HepG2 (cell line): ENCODE results near the gene CHCHD6. TPM values are rescaled to one million over a fixed set of nuclear protein-coding genes. Genes with fewer than 3 reads are reported as not detected.
A peak's percentile ranks its signal among the peaks of the same experiment; 100 is the strongest.

Experiments
- ATAC-seq: fragments of 200-7000 bp; cut with Tn5 transposase; 3 replicates; pipeline ENCODE4 v1.9.1; 2020; ENCODE audit warnings: mild to moderate bottlenecking, moderate library complexity
- BruUV-seq: library from RNA; stranded (reverse); fragments of 400-500 nt; replicated peaks from 2 replicates; lab custom pipeline; 2021; lab: Mats Ljungman, UMichigan
- CTCF ChIA-PET: fragments of 300-600 bp; formaldehyde crosslinking; extraction: SDS; loops from one replicate; lab custom pipeline; 2021; ENCODE audit warnings: low total read pairs, inconsistent platforms, low intra/inter-chr PET ratio; lab: Yijun Ruan, JAX
- POLR2A ChIA-PET: fragments of 350-600 bp; sonication (Branson Sonifier 250); formaldehyde crosslinking; loops from one replicate; lab custom pipeline; 2020; ENCODE audit warnings: antibody characterized with exemption, inconsistent platforms; lab: Yijun Ruan, JAX
- DNase-seq: peaks from one replicate; pipeline ENCODE4 v3.0.0-alpha.2; 2015; ENCODE audit warnings: low spot score
- FAIRE-seq: peaks from 3 replicates; lab custom pipeline; 2011; peaks lifted over from hg19 to GRCh38; lab: Jason Lieb, UNC
- H2AFZ ChIP-seq: one replicate; pipeline ENCODE4 v1.6.1; 2011; ENCODE audit warnings: low read length, inconsistent platforms
- H3K27ac ChIP-seq: fragments of 300-600 bp; 3 replicates; pipeline ENCODE4 v1.8.0; 2011; ENCODE audit warnings: mixed run types, mild to moderate bottlenecking, mixed read lengths, low read length, inconsistent platforms; ENCODE audit not compliant: insufficient read depth; ENCODE audit errors: extremely low read length
- H3K27me3 ChIP-seq, 2 experiments: fragments of 200-600 bp in 1 of 2; 2 replicates in 1 of 2; 3 replicates in 1 of 2; pipeline versions ENCODE4 v1.6.0 to v1.8.0; 2011; ENCODE audit warnings: low read length in 2 of 2, mild to moderate bottlenecking in 2 of 2, moderate library complexity in 2 of 2, inconsistent platforms in 1 of 2; ENCODE audit not compliant: insufficient read depth in 2 of 2, control insufficient read depth in 1 of 2
- H3K36me3 ChIP-seq, 2 experiments: fragments of 200-600 bp in 1 of 2; replicated peaks in 1 of 2; 2 replicates in 1 of 2; 3 replicates in 1 of 2; pipeline versions ENCODE4 v1.5.1 to v1.8.0; 2011; ENCODE audit warnings: low read length in 2 of 2, inconsistent platforms in 1 of 2; ENCODE audit not compliant: insufficient read depth in 2 of 2, control insufficient read depth in 1 of 2
- H3K4me1 ChIP-seq: 2 replicates; pipeline ENCODE4 v1.5.1; 2012; ENCODE audit warnings: low read length, inconsistent platforms; ENCODE audit not compliant: insufficient read depth
- H3K4me2 ChIP-seq: 2 replicates; pipeline ENCODE4 v1.6.0; 2011; ENCODE audit warnings: low read depth, low read length, inconsistent platforms
- H3K4me3 ChIP-seq, 3 experiments: fragments of 200-600 bp in 1 of 3; sonication (generic), shearing (Covaris generic) in 1 of 3; replicated peaks in 1 of 3; 2 replicates each; pipeline ENCODE4 v1.5.1; 2011 to 2016; ENCODE audit warnings: low read length in 3 of 3, inconsistent platforms in 2 of 3, low read depth in 2 of 3, mild to moderate bottlenecking in 2 of 3, control low read depth in 1 of 3, mixed read lengths in 1 of 3; ENCODE audit not compliant: insufficient read depth in 1 of 3
- H3K79me2 ChIP-seq: one replicate; pipeline ENCODE4 v1.6.1; 2011; ENCODE audit warnings: low read length, inconsistent platforms; ENCODE audit not compliant: insufficient read depth
- H3K9ac ChIP-seq: 2 replicates; pipeline ENCODE4 v1.6.0; 2011; ENCODE audit warnings: mild to moderate bottlenecking, low read depth, low read length, inconsistent platforms; ENCODE audit not compliant: insufficient read depth
- H3K9me3 ChIP-seq: 2 replicates; pipeline ENCODE4 v1.5.1; 2012; ENCODE audit warnings: mild to moderate bottlenecking, low read length
- H4K20me1 ChIP-seq: 2 replicates; pipeline ENCODE4 v1.6.0; 2011; ENCODE audit warnings: inconsistent platforms, mild to moderate bottlenecking, low read length, moderate library complexity; ENCODE audit not compliant: insufficient read depth
- ADNP ChIP-seq: sonication (generic); formaldehyde crosslinking; IDR thresholded peaks from 2 replicates; pipeline ENCODE4 v1.4.0; 2020; ENCODE audit warnings: missing genetic modification reagents
- GFI1 ChIP-seq: sonication (generic); formaldehyde crosslinking; IDR thresholded peaks from 2 replicates; pipeline ENCODE4 v1.5.0; 2020; ENCODE audit warnings: missing genetic modification reagents, mild to moderate bottlenecking, borderline replicate concordance
- IKZF5 ChIP-seq: IDR thresholded peaks from 2 replicates; pipeline ENCODE4 v1.6.1; 2018; ENCODE audit warnings: missing genetic modification reagents, mild to moderate bottlenecking, missing compliant biosample characterization
- SNAI1 ChIP-seq: sonication (generic); formaldehyde crosslinking; IDR thresholded peaks from 2 replicates; pipeline ENCODE4 v1.5.0; 2020; ENCODE audit warnings: mild to moderate bottlenecking, missing genetic modification reagents, borderline replicate concordance
- STAG1 ChIP-seq: sonication (generic); formaldehyde crosslinking; IDR thresholded peaks from 2 replicates; pipeline ENCODE4 v1.4.0; 2020; ENCODE audit warnings: missing genetic modification reagents
- TAF1 ChIP-seq: sonication (generic); formaldehyde crosslinking; IDR thresholded peaks from 2 replicates; pipeline ENCODE4 v1.4.0; 2020; ENCODE audit warnings: missing genetic modification reagents
- ZBTB7B ChIP-seq: sonication (generic); formaldehyde crosslinking; IDR thresholded peaks from 2 replicates; pipeline ENCODE4 v1.4.0; 2020; ENCODE audit warnings: missing genetic modification reagents
- ZNF296 ChIP-seq: sonication (generic); formaldehyde crosslinking; conservative IDR thresholded peaks from 2 replicates; pipeline ENCODE4 v1.5.0; 2020; ENCODE audit warnings: mild to moderate bottlenecking, missing genetic modification reagents
- ZNF646 ChIP-seq: sonication (generic); formaldehyde crosslinking; IDR thresholded peaks from 2 replicates; pipeline ENCODE4 v1.9.0; 2021; ENCODE audit warnings: mild to moderate bottlenecking, missing genetic modification reagents
- ZNF740 ChIP-seq: sonication (generic); formaldehyde crosslinking; IDR thresholded peaks from 2 replicates; pipeline ENCODE4 v1.4.0; 2020; ENCODE audit warnings: missing genetic modification reagents
- ZNF772 ChIP-seq: sonication (generic); formaldehyde crosslinking; IDR thresholded peaks from 2 replicates; pipeline ENCODE4 v1.5.0; 2020; ENCODE audit warnings: mild to moderate bottlenecking, missing genetic modification reagents
- ZNF776 ChIP-seq: sonication (generic); formaldehyde crosslinking; IDR thresholded peaks from 2 replicates; pipeline ENCODE4 v1.4.0; 2020; ENCODE audit warnings: mild to moderate bottlenecking, missing genetic modification reagents
- WGBS: methylation state at CpG from one replicate; pipeline ENCODE4 v1.1.6; 2017; ENCODE audit warnings: low lambda C conversion rate; 5-methylcytosine and 5-hydroxymethylcytosine counted together
- in situ Hi-C: cut with HindIII; loops from 2 replicates; pipeline ENCODE4 v1.10.0; 2017; ENCODE audit warnings: low pct_unique_long_range_greater_than_20kb; ENCODE audit not compliant: extremely low pct_ligation_motif_present
- intact Hi-C: fragments of 100-400 bp; cut with micrococcal nuclease; formaldehyde crosslinking; loops from one replicate; pipeline ENCODE4 v1.10.0; 2022; ENCODE audit not compliant: unreplicated experiment
- polyA plus RNA-seq, 8 experiments: library from polyadenylated mRNA; depleted of rRNA in 3 of 8; stranded (reverse) in 7 of 8; unstranded in 1 of 8; fragments of >200 nt; fragmentation: Illumina TruSeq in 4 of 8; extraction: Trizol in 4 of 8; gene quantifications; 2 replicates each; pipeline versions ENCODE4 v1.2.1 to v1.2.3, GENCODE V29; 2011 to 2016; ENCODE audit warnings: low read depth in 4 of 8, missing spikeins in 1 of 8, mixed read lengths in 1 of 8; ENCODE audit not compliant: insufficient read depth in 1 of 8
- total RNA-seq, 5 experiments: library from RNA; depleted of rRNA; stranded (reverse); fragments of >200 nt; fragmentation: Illumina TruSeq; extraction: Trizol; gene quantifications; 2 replicates each; pipeline ENCODE4 v1.2.3, GENCODE V29; 2016; ENCODE audit warnings: low read depth in 1 of 5
- TF ChIP-seq, protein P1 (sequence below): sonication (generic); formaldehyde crosslinking; IDR thresholded peaks from 2 replicates; pipeline ENCODE4 v1.4.0; 2020; ENCODE audit warnings: missing genetic modification reagents, mild to moderate bottlenecking, borderline replicate concordance
- TF ChIP-seq, protein P2 (sequence below): sonication (generic); formaldehyde crosslinking; IDR thresholded peaks from 2 replicates; pipeline ENCODE4 v1.5.0; 2020; ENCODE audit warnings: missing genetic modification reagents, mild to moderate bottlenecking, borderline replicate concordance

The CHCHD6 gene
- total and polyA plus RNA-seq, 2 of the 13 experiments (the other 11 are each of a cell fraction or from before 2014, with no cell fraction given) = 20.3 to 20.8 TPM

DNA sequence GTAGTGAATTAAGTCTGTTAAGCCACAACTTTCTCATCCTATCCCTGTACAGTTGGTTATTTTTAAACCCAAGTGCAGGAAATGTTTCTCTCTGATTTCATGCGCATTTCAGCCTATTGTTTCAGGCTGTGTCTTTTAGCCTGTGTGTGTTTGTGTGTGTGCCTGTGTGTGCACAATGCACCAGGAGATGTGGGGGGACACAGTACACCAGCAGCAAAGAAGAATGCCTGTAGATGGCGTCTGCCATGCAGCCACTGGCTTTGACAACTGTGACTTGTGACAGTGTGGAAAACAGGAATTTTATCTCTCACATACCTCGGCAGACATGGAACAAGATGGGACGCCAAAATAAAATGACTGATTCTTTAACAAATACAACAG is 235.3 kb downstream of the CHCHD6 start:
- ChIA-PET CTCF (no interaction called here), POLR2A (no interaction called here)
- peak; percentile 21 for FAIRE-seq
- intact Hi-C loops (no loop called here), in situ Hi-C loops (no loop called here)
- H3K4me3 ChIP-seq = no peak overlapping the region
- no peaks in the 10 kb centered on the region for H4K20me1 ChIP-seq
- H3K4me2 ChIP-seq = no peak overlapping the region
- no peak for DNase-seq
- 70% methylated on average over 4 of the region's 4 CpGs for WGBS
- peak; percentile 69 for ATAC-seq
- H3K9ac ChIP-seq = no peak overlapping the region
- H3K27ac ChIP-seq = no peak overlapping the region
- no peaks in the 10 kb centered on the region for H3K4me1 ChIP-seq
- H3K79me2 ChIP-seq = no peaks in the 10 kb centered on the region
- no peaks in the 10 kb centered on the region for H3K9me3 ChIP-seq
- H3K36me3 ChIP-seq = peaks cover 0 to 2% of the 10 kb centered on the region in 2 experiments; a peak in 2 of 5 replicates
- no peaks in the 10 kb centered on the region for H3K27me3 ChIP-seq
- H2AFZ ChIP-seq = no peak overlapping the region
- no TSS peak for BruUV-seq
- TF ChIP-seq ZNF772 (CRISPR knock-in tag) (no peak), ZNF646 (CRISPR knock-in tag) (peak; percentile 77), ADNP (CRISPR knock-in tag) (no peak), ZNF776 (CRISPR knock-in tag) (no peak), ZBTB7B (no peak), SNAI1 (CRISPR knock-in tag) (no peak), IKZF5 (CRISPR knock-in tag) (no peak), STAG1 (CRISPR knock-in tag) (peak; percentile 53), TAF1 (CRISPR knock-in tag) (no peak), ZNF740 (peak; percentile 36; the same call in 1 of the 2 replicates), GFI1 (no peak), ZNF296 (CRISPR knock-in tag) (no peak)
- TF ChIP-seq, protein P1, sequence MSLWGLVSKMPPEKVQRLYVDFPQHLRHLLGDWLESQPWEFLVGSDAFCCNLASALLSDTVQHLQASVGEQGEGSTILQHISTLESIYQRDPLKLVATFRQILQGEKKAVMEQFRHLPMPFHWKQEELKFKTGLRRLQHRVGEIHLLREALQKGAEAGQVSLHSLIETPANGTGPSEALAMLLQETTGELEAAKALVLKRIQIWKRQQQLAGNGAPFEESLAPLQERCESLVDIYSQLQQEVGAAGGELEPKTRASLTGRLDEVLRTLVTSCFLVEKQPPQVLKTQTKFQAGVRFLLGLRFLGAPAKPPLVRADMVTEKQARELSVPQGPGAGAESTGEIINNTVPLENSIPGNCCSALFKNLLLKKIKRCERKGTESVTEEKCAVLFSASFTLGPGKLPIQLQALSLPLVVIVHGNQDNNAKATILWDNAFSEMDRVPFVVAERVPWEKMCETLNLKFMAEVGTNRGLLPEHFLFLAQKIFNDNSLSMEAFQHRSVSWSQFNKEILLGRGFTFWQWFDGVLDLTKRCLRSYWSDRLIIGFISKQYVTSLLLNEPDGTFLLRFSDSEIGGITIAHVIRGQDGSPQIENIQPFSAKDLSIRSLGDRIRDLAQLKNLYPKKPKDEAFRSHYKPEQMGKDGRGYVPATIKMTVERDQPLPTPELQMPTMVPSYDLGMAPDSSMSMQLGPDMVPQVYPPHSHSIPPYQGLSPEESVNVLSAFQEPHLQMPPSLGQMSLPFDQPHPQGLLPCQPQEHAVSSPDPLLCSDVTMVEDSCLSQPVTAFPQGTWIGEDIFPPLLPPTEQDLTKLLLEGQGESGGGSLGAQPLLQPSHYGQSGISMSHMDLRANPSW (CRISPR knock-in tag) = no peak
- TF ChIP-seq, protein P2, sequence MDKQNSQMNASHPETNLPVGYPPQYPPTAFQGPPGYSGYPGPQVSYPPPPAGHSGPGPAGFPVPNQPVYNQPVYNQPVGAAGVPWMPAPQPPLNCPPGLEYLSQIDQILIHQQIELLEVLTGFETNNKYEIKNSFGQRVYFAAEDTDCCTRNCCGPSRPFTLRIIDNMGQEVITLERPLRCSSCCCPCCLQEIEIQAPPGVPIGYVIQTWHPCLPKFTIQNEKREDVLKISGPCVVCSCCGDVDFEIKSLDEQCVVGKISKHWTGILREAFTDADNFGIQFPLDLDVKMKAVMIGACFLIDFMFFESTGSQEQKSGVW (CRISPR knock-in tag) = no peak
